ENCODE measurements around the gene CCDC92. TPM values are rescaled to one million over a fixed set of nuclear protein-coding genes. Genes with fewer than 3 reads are reported as not detected.

The CCDC92 gene
- total and polyA plus RNA-seq, 2 of the 8 experiments (the other 6 are each of a cell fraction or from before 2014, with no cell fraction given): 0.43 to 0.51 TPM

DNA sequence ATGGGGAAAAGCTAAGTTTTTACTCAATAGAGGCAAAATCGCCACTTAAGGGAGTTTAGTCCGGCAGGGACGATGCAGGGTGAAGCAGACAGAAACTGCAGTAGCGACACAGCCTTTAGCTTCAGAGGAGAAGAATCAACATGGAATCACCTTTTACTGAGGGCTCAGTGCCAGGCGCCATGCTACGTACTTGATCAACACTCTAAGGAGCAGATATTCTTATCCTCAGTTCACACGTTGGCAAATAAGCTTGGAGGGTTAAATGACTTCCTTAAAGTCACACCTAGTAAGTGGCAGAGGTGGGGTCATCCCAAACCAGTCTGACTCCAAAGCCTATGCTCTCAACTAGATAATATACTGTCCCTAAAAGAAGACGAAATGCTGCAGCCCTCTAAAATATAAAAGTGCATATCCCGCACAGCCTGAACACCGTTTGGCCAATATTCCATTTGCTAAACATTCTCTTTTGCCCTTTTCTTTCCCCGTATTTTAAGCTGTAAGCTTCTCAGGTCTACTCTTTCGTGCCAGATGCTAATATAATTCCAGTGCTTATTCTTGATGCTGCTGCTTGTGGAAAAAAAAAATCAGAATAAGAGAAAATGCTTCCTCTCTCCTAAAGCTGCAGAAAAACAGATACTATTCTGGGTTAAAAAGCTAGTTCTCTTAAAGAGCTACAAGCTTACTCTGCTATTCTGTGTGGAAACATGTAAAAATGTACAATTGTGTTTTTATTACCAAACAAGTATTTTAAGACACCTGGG lies 10.9 kb downstream of the CCDC92 start:
- FAIRE-seq: no peak
- Histone ChIP-seq H3K79me2 (ENCODE audit: control insufficient read depth in 1 of 2, insufficient read depth in 2 of 2, low read length in 2 of 2) (no peaks in the 10 kb centered on the region), H2BK20ac (ENCODE audit: low read length) (no peak overlapping the region), H2AFZ (ENCODE audit: low read length) (no peak overlapping the region), H2BK120ac (replicated peaks; ENCODE audit: low read depth, low read length) (no peak overlapping the region), H2BK12ac (ENCODE audit: low read depth, low read length) (no peak overlapping the region), H2BK5ac (ENCODE audit: low read depth, low read length) (no peak overlapping the region), H3K9ac (replicated peaks in 1 of 4; ENCODE audit: extremely low read depth in 1 of 4, low read depth in 3 of 4, low read length in 3 of 4) (no peak overlapping the region), H4K5ac (ENCODE audit: insufficient read length, low read depth, low read length) (no peak overlapping the region), H3K18ac (ENCODE audit: extremely low read depth, low read length) (no peak overlapping the region), H2BK15ac (ENCODE audit: low read length) (no peak overlapping the region), H3K4me2 (ENCODE audit: insufficient read depth in 1 of 2, low read depth in 2 of 2, low read length in 2 of 2) (no peak overlapping the region), H3K23me2 (ENCODE audit: low read depth, low read length) (no peaks in the 10 kb centered on the region), H4K20me1 (replicated peaks in 1 of 2; ENCODE audit: control insufficient read depth in 1 of 2, insufficient read depth in 2 of 2, low read length in 2 of 2) (peaks cover 0 to 12% of the 10 kb centered on the region in 2 experiments), H3K4me3 (ENCODE audit: extremely low read depth in 1 of 4, insufficient read depth in 2 of 4, low read depth in 3 of 4, low read length in 4 of 4) (no peak overlapping the region), H3K14ac (ENCODE audit: insufficient read length) (no peak overlapping the region), H3K9me3 (ENCODE audit: insufficient read depth in 2 of 2, low read depth in 1 of 2, low read length in 1 of 2) (no peaks in the 10 kb centered on the region), H3K27me3 (replicated peaks in 1 of 4; ENCODE audit: control insufficient read depth in 3 of 4, extremely low read depth in 1 of 4, insufficient read depth in 3 of 4, low read length in 3 of 4) (peaks cover 34 to 63% (median 57%) of the 10 kb centered on the region in 4 experiments), H3K56ac (replicated peaks; ENCODE audit: insufficient read length, low read depth, low read length) (no peak overlapping the region), H3K4ac (replicated peaks; ENCODE audit: insufficient read length, low read depth, low read length) (no peak overlapping the region), H4K8ac (ENCODE audit: extremely low read depth, insufficient read depth, low read length) (no peak overlapping the region), H3K23ac (ENCODE audit: insufficient read length) (no peak overlapping the region), H3K79me1 (ENCODE audit: low read depth, low read length) (no peaks in the 10 kb centered on the region), H4K91ac (replicated peaks; ENCODE audit: insufficient read length, low read length) (no peak overlapping the region), H3K4me1 (replicated peaks in 1 of 4; ENCODE audit: control insufficient read depth in 3 of 4, insufficient read depth in 4 of 4, low read length in 3 of 4) (no peaks in the 10 kb centered on the region), H3K36me3 (ENCODE audit: control insufficient read depth in 2 of 4, insufficient read depth in 4 of 4, low read length in 3 of 4) (0 out of 8 replicates have a peak, but pooled peaks cover 0 to 2% (median 0%) of the 10 kb centered on the region in 4 experiments), H3K27ac (ENCODE audit: low read depth, low read length) (no peak overlapping the region), H2AK5ac (ENCODE audit: low read depth, low read length) (no peak overlapping the region)
- ChIA-PET CTCF (ENCODE audit: partially characterized antibody) (interaction anchor here (0.7 to 2.1 kb wide), 9 partner anchors 8 to 56 kb away, joined by 3 to 14 read pairs (median 3); no protein-coding TSS in a partner anchor), POLR2A (ENCODE audit: partially characterized antibody) (interaction anchor here (0.7 kb wide), 1 partner anchor 49 kb away, joined by 3 read pairs; no protein-coding TSS in a partner anchor)
- TF ChIP-seq CBX8 (IDR thresholded peaks at IDR 0.05; ENCODE audit: borderline replicate concordance, low read depth, low read length) (no peak), GABPA (IDR thresholded peaks at IDR 0.05; ENCODE audit: borderline replicate concordance, insufficient read depth, low read length) (no peak), JUND (IDR thresholded peaks at IDR 0.05; ENCODE audit: low read length) (no peak)
- 65% methylated on average over 12 of the region's 12 CpGs; no CpG with 5 or more reads in 1 of the 2 experiments for WGBS, 2 experiments (ENCODE audit: extremely low coverage in 1 of 2, insufficient coverage in 1 of 2, insufficient read length in 1 of 2, insufficient replicate concordance in 2 of 2, low coverage in 1 of 2, low lambda C conversion rate in 2 of 2, missing lambda C conversion rate in 1 of 2)
- DNase-seq (ENCODE audit: low read depth in 1 of 2, low spot score in 2 of 2): no peak
